A673 (cell line): ENCODE results near the gene WRAP53. TPM values are rescaled to one million over a fixed set of nuclear protein-coding genes. Genes with fewer than 3 reads are reported as not detected.

Experiments
- BruUV-seq: library from RNA; stranded (reverse); fragments of 400-500 nt; replicated peaks from 2 replicates; lab custom pipeline; 2021; lab: Mats Ljungman, UMichigan
- CTCF ChIA-PET: fragments of 300-600 bp; sonication (Branson Sonifier 250); formaldehyde crosslinking; loops from one replicate; lab custom pipeline; 2022; ENCODE audit warnings: antibody characterized with exemption; lab: Charles Lee
- POLR2A ChIA-PET: fragments of 300-600 bp; sonication (Branson Sonifier 250); formaldehyde crosslinking; loops from one replicate; lab custom pipeline; 2022; ENCODE audit warnings: antibody characterized with exemption; ENCODE audit not compliant: low non-redundant PET; lab: Charles Lee
- DNase-seq: peaks from one replicate; pipeline ENCODE4 v3.0.0-alpha.2; 2015; ENCODE audit warnings: low spot score
- H3K27ac ChIP-seq: fragments of 200-600 bp; sonication (generic); 2 replicates; pipeline ENCODE4 v1.5.1; 2016; ENCODE audit warnings: mixed run types, low read depth, mild to moderate bottlenecking, mixed read lengths, antibody characterized with exemption, low read length; ENCODE audit not compliant: poor library complexity, severe bottlenecking
- H3K27me3 ChIP-seq: fragments of 200-600 bp; sonication (generic); replicated peaks from 2 replicates; pipeline ENCODE4 v1.6.1; 2017; ENCODE audit warnings: mixed run types, low read depth, mild to moderate bottlenecking, mixed read lengths, antibody characterized with exemption, low read length; ENCODE audit not compliant: insufficient read depth, poor library complexity
- H3K36me3 ChIP-seq: fragments of 200-600 bp; sonication (generic); 2 replicates; pipeline ENCODE4 v1.6.1; 2016; ENCODE audit warnings: mixed run types, mild to moderate bottlenecking, mixed read lengths, antibody characterized with exemption, low read length; ENCODE audit not compliant: insufficient read depth, poor library complexity, severe bottlenecking
- H3K4me1 ChIP-seq: fragments of 200-600 bp; sonication (generic); 2 replicates; pipeline ENCODE4 v1.6.1; 2017; ENCODE audit warnings: mixed run types, mild to moderate bottlenecking, mixed read lengths, antibody characterized with exemption, low read length; ENCODE audit not compliant: insufficient read depth, poor library complexity, severe bottlenecking
- H3K4me3 ChIP-seq: fragments of 200-600 bp; sonication (generic); 2 replicates; pipeline ENCODE4 v1.5.1; 2016; ENCODE audit warnings: low read depth, mixed run types, mild to moderate bottlenecking, mixed read lengths, low read length; ENCODE audit not compliant: poor library complexity, severe bottlenecking
- H3K9me3 ChIP-seq: fragments of 200-600 bp; sonication (generic); 2 replicates; pipeline ENCODE4 v1.6.1; 2016; ENCODE audit warnings: mixed run types, low read depth, mild to moderate bottlenecking, mixed read lengths, antibody characterized with exemption, low read length; ENCODE audit not compliant: poor library complexity, severe bottlenecking
- EZH2 ChIP-seq: fragments of 200-600 bp; sonication (generic); IDR thresholded peaks from 2 replicates; pipeline ENCODE4 v1.6.1; 2017; ENCODE audit warnings: borderline replicate concordance, low read depth, mild to moderate bottlenecking, mixed read lengths, antibody characterized with exemption, low read length; ENCODE audit not compliant: poor library complexity, severe bottlenecking
- intact Hi-C: fragments of 100-400 bp; cut with micrococcal nuclease; formaldehyde crosslinking; loops from one replicate; pipeline ENCODE4 v1.10.0; 2022; ENCODE audit not compliant: unreplicated experiment
- total RNA-seq: library from RNA; stranded (reverse); gene quantifications from 2 replicates; pipeline ENCODE4 v1.2.3, GENCODE V29; 2021
- TF ChIP-seq, protein P1 (sequence below): fragments of 300-800, 200-600 bp; sonication (generic); conservative IDR thresholded peaks from 2 replicates; pipeline ENCODE4 v1.5.1; 2017; ENCODE audit warnings: low read depth, mild to moderate bottlenecking, antibody characterized with exemption, low read length, moderate library complexity, mixed read lengths

Gene WRAP53
- total RNA-seq, 1 experiment from 2014 or later: 42.2 TPM

DNA sequence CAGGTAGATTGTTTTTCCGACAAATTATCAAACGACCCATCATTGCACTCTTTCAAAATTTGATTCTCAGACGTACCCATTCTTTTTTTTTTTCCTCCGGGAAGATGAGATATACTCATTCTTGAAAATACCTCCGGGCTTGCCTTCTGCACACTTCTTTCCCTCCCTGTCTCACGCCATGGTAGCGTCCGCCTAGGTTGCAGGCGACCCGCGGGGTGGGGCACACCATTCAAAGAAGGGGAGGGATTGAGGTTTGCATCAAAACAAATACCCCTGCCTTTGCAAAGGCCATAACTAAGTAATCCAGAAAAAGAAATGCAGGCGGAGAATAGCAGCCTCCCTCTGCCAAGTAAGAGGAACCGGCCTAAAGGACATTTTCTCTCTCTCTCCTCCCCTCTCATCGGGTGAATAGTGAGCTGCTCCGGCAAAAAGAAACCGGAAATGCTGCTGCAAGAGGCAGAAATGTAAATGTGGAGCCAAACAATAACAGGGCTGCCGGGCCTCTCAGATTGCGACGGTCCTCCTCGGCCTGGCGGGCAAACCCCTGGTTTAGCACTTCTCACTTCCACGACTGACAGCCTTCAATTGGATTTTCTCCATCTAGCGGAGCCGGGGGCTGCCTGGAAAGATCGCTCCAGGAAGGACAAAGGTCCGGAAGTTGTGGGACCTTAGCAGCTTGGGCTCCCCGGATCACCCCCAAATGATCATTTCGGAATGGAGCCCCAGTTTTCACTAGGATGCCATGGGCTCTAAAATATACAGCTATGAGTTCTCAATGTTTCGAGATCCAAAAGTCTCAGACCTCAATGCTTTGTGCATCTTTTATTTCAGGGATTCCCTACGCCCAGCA lies 1.8 kb upstream of the WRAP53 start:
- BruUV-seq: TSS peak; percentile 66
- intact Hi-C loops: loop anchor here (1.0 to 10.0 kb wide), 5 partner anchors 59 to 642 kb away; partner anchors contain the start of genes FGF11, MPDU1, NAA38 and SAT2
- Histone ChIP-seq H3K36me3 (no peaks in the 10 kb centered on the region), H3K4me3 (peak overlapping the region; percentile 91), H3K27ac (peak overlapping the region; percentile 99), H3K9me3 (no peaks in the 10 kb centered on the region), H3K4me1 (peaks cover 20% of the 10 kb centered on the region), H3K27me3 (no peaks in the 10 kb centered on the region)
- ChIA-PET POLR2A (interaction anchor here (0.6 to 1.0 kb wide), 5 partner anchors 19 to 433 kb away, joined by 3 to 4 read pairs (median 3); no protein-coding TSS in a partner anchor), CTCF (interaction anchor here (0.6 to 2.5 kb wide), 5 partner anchors 54 to 336 kb away, joined by 3 to 18 read pairs (median 7); partner anchors contain the start of genes FXR2 and SENP3)
- peak; percentile 92 for DNase-seq
- TF ChIP-seq, protein P1, sequence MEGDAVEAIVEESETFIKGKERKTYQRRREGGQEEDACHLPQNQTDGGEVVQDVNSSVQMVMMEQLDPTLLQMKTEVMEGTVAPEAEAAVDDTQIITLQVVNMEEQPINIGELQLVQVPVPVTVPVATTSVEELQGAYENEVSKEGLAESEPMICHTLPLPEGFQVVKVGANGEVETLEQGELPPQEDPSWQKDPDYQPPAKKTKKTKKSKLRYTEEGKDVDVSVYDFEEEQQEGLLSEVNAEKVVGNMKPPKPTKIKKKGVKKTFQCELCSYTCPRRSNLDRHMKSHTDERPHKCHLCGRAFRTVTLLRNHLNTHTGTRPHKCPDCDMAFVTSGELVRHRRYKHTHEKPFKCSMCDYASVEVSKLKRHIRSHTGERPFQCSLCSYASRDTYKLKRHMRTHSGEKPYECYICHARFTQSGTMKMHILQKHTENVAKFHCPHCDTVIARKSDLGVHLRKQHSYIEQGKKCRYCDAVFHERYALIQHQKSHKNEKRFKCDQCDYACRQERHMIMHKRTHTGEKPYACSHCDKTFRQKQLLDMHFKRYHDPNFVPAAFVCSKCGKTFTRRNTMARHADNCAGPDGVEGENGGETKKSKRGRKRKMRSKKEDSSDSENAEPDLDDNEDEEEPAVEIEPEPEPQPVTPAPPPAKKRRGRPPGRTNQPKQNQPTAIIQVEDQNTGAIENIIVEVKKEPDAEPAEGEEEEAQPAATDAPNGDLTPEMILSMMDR: no peak
- TF ChIP-seq EZH2: no peak

DNA sequence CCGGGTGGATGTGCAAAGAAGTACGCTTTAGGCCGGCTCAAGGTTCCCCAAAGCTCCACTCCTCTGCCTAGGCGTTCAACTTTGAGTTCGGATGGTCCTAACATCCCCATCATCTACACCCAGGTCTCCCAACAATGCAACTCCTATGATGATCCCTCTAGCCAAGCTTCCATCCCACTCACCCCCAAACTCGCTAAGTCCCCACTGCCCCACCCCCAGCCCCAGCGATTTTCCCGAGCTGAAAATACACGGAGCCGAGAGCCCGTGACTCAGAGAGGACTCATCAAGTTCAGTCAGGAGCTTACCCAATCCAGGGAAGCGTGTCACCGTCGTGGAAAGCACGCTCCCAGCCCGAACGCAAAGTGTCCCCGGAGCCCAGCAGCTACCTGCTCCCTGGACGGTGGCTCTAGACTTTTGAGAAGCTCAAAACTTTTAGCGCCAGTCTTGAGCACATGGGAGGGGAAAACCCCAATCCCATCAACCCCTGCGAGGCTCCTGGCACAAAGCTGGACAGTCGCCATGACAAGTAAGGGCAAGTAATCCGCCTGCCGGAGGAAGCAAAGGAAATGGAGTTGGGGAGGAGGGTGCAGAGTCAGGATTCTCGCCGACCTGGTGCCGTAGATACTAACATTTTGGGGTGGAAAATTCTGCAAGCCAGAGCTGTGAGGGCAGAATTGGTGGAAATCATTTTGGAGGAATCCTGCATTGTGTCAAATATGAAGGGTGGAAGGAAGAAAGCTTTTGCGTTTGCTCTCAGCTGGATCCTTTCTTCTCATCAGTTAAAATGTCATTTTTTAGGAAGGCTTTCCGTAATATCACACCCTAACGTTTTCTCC lies 987 bp upstream of the WRAP53 start, which contains the start of gene TP53:
TSS of gene TP53 (minus strand) at position 419 of the 836 bp plus-strand sequence. CDS start 10,896 bp downstream, outside the sequence.
- DNase-seq: peak; percentile 97
- peak within 1 kb of the TSS; percentile 91 for H3K4me3 ChIP-seq
- intact Hi-C loops: loop anchor here (5.0 to 10.0 kb wide), 4 partner anchors 60 to 642 kb away; partner anchors contain the start of genes FGF11, MPDU1, SAT2 and SLC16A11
- BruUV-seq: no TSS peak
- peaks cover 20% of the 10 kb centered on the region for H3K4me1 ChIP-seq
- ChIA-PET CTCF (interaction anchor here (0.6 to 2.5 kb wide), 12 partner anchors 16 to 656 kb away, joined by 3 to 18 read pairs (median 4); partner anchors contain the start of genes FXR2, MPDU1 and SENP3), POLR2A (interaction anchor here (0.5 to 1.4 kb wide), 7 partner anchors 16 to 445 kb away, joined by 3 to 12 read pairs (median 3); partner anchors contain the start of genes GABARAP, MPDU1 and SOX15)
- TF ChIP-seq EZH2: no peak
- TF ChIP-seq, protein P1: no peak
- no peaks in the 10 kb centered on the region for H3K36me3 ChIP-seq
- peak within 1 kb of the TSS; percentile 99 for H3K27ac ChIP-seq
- no peaks in the 10 kb centered on the region for H3K9me3 ChIP-seq
- H3K27me3 ChIP-seq: no peaks in the 10 kb centered on the region
